Calu3 (cell line): ENCODE results near the gene NKD2. TPM values are rescaled to one million over a fixed set of nuclear protein-coding genes. Genes with fewer than 3 reads are reported as not detected.

Experiments used
- BruUV-seq: library from RNA; stranded (reverse); fragments of 400-500 nt; replicated peaks from 2 replicates; lab custom pipeline; 2021; lab: Mats Ljungman, UMichigan
- CTCF ChIA-PET: fragments of 300-600 bp; sonication (Branson Sonifier 250); formaldehyde crosslinking; loops from one replicate; lab custom pipeline; 2022; ENCODE audit warnings: antibody characterized with exemption; lab: Charles Lee
- DNase-seq: peaks from one replicate; pipeline ENCODE4 v3.0.0; 2022
- H3K27ac Mint-ChIP-seq: one replicate; pipeline ENCODE4 v1.8.0; 2022; ENCODE audit warnings: mixed read lengths; ENCODE audit not compliant: unreplicated experiment
- H3K27me3 Mint-ChIP-seq: one replicate; pipeline ENCODE4 v1.8.0; 2022; ENCODE audit warnings: mixed read lengths; ENCODE audit not compliant: unreplicated experiment
- H3K36me3 Mint-ChIP-seq: one replicate; pipeline ENCODE4 v1.8.0; 2022; ENCODE audit warnings: mild to moderate bottlenecking, moderate library complexity, mixed read lengths; ENCODE audit not compliant: insufficient read depth, unreplicated experiment
- H3K4me1 Mint-ChIP-seq: one replicate; pipeline ENCODE4 v1.8.0; 2022; ENCODE audit warnings: mild to moderate bottlenecking, low read depth, mixed read lengths; ENCODE audit not compliant: unreplicated experiment
- H3K4me3 Mint-ChIP-seq: one replicate; pipeline ENCODE4 v1.8.0; 2022; ENCODE audit warnings: mild to moderate bottlenecking, low read depth, moderate library complexity, mixed read lengths; ENCODE audit not compliant: unreplicated experiment
- H3K9me3 Mint-ChIP-seq: one replicate; pipeline ENCODE4 v1.8.0; 2022; ENCODE audit warnings: low read depth, mixed read lengths; ENCODE audit not compliant: unreplicated experiment
- intact Hi-C: fragments of 100-400 bp; cut with micrococcal nuclease; formaldehyde crosslinking; loops from one replicate; pipeline ENCODE4 v1.10.0; 2022; ENCODE audit not compliant: unreplicated experiment
- total RNA-seq: library from RNA; stranded (reverse); gene quantifications from 2 replicates; pipeline ENCODE4 v1.2.3, GENCODE V29; 2022
- TF ChIP-seq, protein P1 (sequence below): fragments of 200-600 bp; IDR thresholded peaks from one replicate; pipeline ENCODE4 v1.8.0; 2022; ENCODE audit warnings: antibody characterized with exemption; ENCODE audit not compliant: unreplicated experiment

Gene NKD2
- total RNA-seq, 1 experiment from 2014 or later: 0.47 TPM

DNA sequence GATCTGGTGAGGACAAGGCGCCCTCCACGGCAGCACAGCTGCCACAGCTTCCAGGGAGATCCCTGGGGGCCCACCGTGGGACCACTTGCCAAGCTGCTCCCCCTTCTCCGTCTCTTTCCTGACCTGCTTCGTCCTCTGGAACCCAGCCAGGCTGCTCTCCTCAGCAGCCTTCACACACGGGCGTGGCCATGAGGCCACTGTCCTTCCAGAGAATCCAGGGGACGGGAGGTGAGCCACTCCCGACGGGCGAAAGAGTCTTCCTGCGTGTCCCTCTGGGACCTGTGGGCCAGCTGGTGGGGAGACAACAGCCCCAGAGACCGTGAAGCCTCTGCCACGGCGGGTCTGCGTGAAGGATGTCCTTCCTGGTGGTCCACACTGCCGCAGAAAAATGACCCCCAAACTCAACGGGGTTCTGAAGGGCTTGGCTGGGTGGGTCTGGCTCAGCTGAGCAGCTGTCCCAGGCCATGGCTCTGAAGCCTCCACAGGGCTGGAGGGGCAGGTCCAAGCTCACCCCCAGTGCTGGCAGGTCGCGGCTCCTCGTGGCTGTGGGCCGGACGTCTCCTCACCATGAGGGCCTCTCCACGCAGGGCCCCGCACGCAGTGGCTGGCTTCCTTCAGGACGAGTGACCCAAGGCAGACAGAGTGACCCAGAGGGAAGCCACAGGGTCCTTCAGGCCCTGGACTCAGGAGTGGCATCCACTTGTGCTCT is 47.4 kb upstream of the NKD2 start:
- peaks cover 74% of the 10 kb centered on the region for H3K27me3 Mint-ChIP-seq
- no TSS peak for BruUV-seq
- H3K4me1 Mint-ChIP-seq: peaks cover 12% of the 10 kb centered on the region
- H3K27ac Mint-ChIP-seq: no peak overlapping the region
- intact Hi-C loops: no loop called here
- no peaks in the 10 kb centered on the region for H3K36me3 Mint-ChIP-seq
- CTCF ChIA-PET: no interaction called here
- DNase-seq: no peak
- H3K9me3 Mint-ChIP-seq: no peaks in the 10 kb centered on the region
- TF ChIP-seq, protein P1, sequence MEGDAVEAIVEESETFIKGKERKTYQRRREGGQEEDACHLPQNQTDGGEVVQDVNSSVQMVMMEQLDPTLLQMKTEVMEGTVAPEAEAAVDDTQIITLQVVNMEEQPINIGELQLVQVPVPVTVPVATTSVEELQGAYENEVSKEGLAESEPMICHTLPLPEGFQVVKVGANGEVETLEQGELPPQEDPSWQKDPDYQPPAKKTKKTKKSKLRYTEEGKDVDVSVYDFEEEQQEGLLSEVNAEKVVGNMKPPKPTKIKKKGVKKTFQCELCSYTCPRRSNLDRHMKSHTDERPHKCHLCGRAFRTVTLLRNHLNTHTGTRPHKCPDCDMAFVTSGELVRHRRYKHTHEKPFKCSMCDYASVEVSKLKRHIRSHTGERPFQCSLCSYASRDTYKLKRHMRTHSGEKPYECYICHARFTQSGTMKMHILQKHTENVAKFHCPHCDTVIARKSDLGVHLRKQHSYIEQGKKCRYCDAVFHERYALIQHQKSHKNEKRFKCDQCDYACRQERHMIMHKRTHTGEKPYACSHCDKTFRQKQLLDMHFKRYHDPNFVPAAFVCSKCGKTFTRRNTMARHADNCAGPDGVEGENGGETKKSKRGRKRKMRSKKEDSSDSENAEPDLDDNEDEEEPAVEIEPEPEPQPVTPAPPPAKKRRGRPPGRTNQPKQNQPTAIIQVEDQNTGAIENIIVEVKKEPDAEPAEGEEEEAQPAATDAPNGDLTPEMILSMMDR: no peak
- H3K4me3 Mint-ChIP-seq: no peak overlapping the region

DNA sequence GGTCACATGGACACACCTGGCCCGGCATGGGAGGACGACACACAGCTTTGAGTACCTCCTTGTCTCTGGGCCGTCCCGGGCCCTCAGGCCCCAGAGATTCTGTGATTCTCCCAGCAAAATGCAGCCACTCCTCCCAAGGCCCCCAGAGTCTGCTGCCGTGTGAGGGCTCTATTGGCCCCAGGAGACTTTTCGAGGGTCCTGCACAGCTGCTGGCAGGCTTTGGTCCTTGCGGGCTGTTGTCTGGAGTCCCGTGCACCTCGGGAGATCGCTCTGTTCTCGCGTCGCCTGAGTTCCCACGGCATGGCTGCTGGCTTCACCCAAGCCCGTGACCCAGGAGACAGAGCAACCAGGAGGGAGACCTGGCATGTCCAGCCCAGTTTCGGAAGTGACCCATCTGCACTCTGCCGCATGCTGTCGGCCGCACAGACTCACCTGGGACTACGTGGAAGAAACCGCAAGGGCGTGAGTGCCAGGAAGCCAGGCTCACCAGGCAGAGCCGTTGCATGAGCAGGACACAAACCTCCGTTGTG is 46.8 kb upstream of the NKD2 start:
- TF ChIP-seq, protein P1: no peak
- no TSS peak for BruUV-seq
- H3K4me3 Mint-ChIP-seq: no peak overlapping the region
- DNase-seq: no peak
- no peaks in the 10 kb centered on the region for H3K36me3 Mint-ChIP-seq
- H3K27me3 Mint-ChIP-seq: peaks cover 77% of the 10 kb centered on the region
- peaks cover 12% of the 10 kb centered on the region for H3K4me1 Mint-ChIP-seq
- H3K27ac Mint-ChIP-seq: no peak overlapping the region
- H3K9me3 Mint-ChIP-seq: no peaks in the 10 kb centered on the region
- CTCF ChIA-PET: interaction anchor here (0.6 kb wide), 1 partner anchor 323 kb away, joined by 9 read pairs; no protein-coding TSS in a partner anchor
- intact Hi-C loops: no loop called here

DNA sequence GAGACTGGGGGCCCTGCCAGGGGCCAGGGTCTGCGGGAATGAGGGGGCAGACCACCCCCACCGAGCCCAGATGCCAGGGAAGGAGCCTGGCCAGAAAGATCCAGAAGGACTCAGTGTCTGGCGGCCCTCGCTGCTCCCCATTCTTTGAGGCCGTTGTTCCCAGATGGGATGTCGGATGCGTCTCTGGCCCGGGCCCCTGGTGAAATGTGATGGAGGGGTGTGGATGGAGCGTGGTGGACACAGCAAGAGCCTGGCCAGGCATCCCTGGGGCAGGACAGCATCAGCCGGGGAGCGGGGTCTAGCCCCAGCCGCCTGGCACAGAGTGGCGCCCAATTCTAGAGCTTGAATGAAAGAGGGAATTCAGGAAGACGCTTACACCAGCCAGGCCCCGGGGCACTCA is 46.2 kb upstream of the NKD2 start:
- Mint-ChIP-seq H3K27ac (no peak overlapping the region), H3K36me3 (no peaks in the 10 kb centered on the region), H3K9me3 (no peaks in the 10 kb centered on the region), H3K4me1 (peaks cover 12% of the 10 kb centered on the region), H3K4me3 (no peak overlapping the region), H3K27me3 (peaks cover 83% of the 10 kb centered on the region)
- intact Hi-C loops: no loop called here
- CTCF ChIA-PET: interaction anchor here (0.6 kb wide), 1 partner anchor 323 kb away, joined by 9 read pairs; no protein-coding TSS in a partner anchor
- no peak for DNase-seq
- BruUV-seq: no TSS peak
- TF ChIP-seq, protein P1: no peak

DNA sequence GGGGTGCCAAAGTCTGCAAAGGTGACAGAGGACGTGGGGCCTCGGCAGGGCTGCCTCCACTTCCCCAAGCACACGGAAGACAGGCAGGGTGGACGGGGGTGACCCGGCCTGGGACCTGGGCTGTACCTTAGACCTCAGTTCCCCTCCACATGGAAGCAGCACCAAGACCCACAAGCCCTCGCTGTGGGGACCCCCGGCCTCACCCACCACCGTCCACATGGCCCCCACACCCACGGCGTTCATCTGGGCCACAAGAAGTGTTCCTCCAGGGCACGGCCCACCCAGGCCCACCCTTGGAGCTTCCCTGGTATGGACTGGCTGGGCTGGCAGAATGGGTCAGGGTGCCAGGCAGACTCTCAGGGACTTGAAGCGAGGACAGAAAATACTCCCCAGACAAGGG is 45.8 kb upstream of the NKD2 start:
- Mint-ChIP-seq H3K27me3 (peaks cover 88% of the 10 kb centered on the region), H3K27ac (no peak overlapping the region), H3K9me3 (no peaks in the 10 kb centered on the region), H3K4me1 (peaks cover 12% of the 10 kb centered on the region), H3K36me3 (no peaks in the 10 kb centered on the region), H3K4me3 (no peak overlapping the region)
- TF ChIP-seq, protein P1: no peak
- no TSS peak for BruUV-seq
- intact Hi-C loops: no loop called here
- DNase-seq: no peak
- CTCF ChIA-PET: no interaction called here
